IMR-90 (cell line): Measurements from ENCODE around the gene LEMD1.

Experiments used
- MAZ ChIP-seq: IDR thresholded peaks from 2 replicates; pipeline ENCODE4 v1.6.1; 2012; ENCODE audit warnings: low read depth, mild to moderate bottlenecking, low read length, improper control_type of control experiment, moderate library complexity, borderline replicate concordance
- USF2 ChIP-seq: fragments of 150-350 bp; IDR thresholded peaks from 2 replicates; pipeline ENCODE4 v1.6.1; 2017; ENCODE audit warnings: mild to moderate bottlenecking, antibody characterized with exemption, low read length, low read depth

GRCh38 chr1:205436776-205437410 is 15.0 kb upstream of the LEMD1 start:
- TF ChIP-seq USF2 (no peak), MAZ (no peak)
